Mesenchymal stem cell (in vitro differentiated cells and primary cell): ENCODE measurements around the gene ST6GAL2.

Source experiments
- DNase-seq: peaks from one replicate; pipeline ENCODE4 v3.0.0-alpha.2; 2013
- H2AFZ ChIP-seq: one replicate; pipeline ENCODE4 v1.6.1; 2013; ENCODE audit warnings: low read depth, mild to moderate bottlenecking, control low read depth, inconsistent platforms, low read length, moderate library complexity
- H2AK5ac ChIP-seq: 2 replicates; pipeline ENCODE4 v1.6.1; 2013; ENCODE audit warnings: low read length, moderate library complexity, mild to moderate bottlenecking, inconsistent platforms; ENCODE audit not compliant: severe bottlenecking
- H2BK120ac ChIP-seq: one replicate; pipeline ENCODE4 v1.6.1; 2013; ENCODE audit warnings: low read depth, mild to moderate bottlenecking, inconsistent platforms, low read length, moderate library complexity
- H2BK12ac ChIP-seq, 2 experiments: one replicate each; pipeline ENCODE4 v1.6.1; 2013; ENCODE audit warnings: inconsistent platforms in 2 of 2, low read length in 2 of 2, mild to moderate bottlenecking in 2 of 2, moderate library complexity in 2 of 2, control low read depth in 1 of 2
- H2BK15ac ChIP-seq: one replicate; pipeline ENCODE4 v1.6.1; 2013; ENCODE audit warnings: mild to moderate bottlenecking, low read depth, inconsistent platforms; ENCODE audit not compliant: poor library complexity, severe bottlenecking
- H2BK5ac ChIP-seq: 2 replicates; pipeline ENCODE4 v1.6.1; 2013; ENCODE audit warnings: low read depth, mild to moderate bottlenecking, low read length, control low read depth, inconsistent platforms; ENCODE audit not compliant: poor library complexity, severe bottlenecking
- H3K14ac ChIP-seq, 2 experiments: one replicate each; pipeline ENCODE4 v1.6.1; 2013; ENCODE audit warnings: inconsistent platforms in 2 of 2, low read length in 2 of 2, control low read depth in 1 of 2, mild to moderate bottlenecking in 1 of 2, moderate library complexity in 1 of 2
- H3K18ac ChIP-seq, 2 experiments: one replicate each; pipeline ENCODE4 v1.6.1; 2013; ENCODE audit warnings: inconsistent platforms in 2 of 2, low read length in 2 of 2, control low read depth in 1 of 2, low read depth in 1 of 2, mild to moderate bottlenecking in 1 of 2
- H3K23ac ChIP-seq, 2 experiments: one replicate each; pipeline ENCODE4 v1.6.1; 2013; ENCODE audit warnings: inconsistent platforms in 2 of 2, low read length in 2 of 2, mild to moderate bottlenecking in 2 of 2, moderate library complexity in 2 of 2, control low read depth in 1 of 2
- H3K27ac ChIP-seq: 2 replicates; pipeline ENCODE4 v1.5.1; 2013; ENCODE audit warnings: mild to moderate bottlenecking, moderate library complexity, low read length, control low read depth, inconsistent platforms; ENCODE audit not compliant: poor library complexity, severe bottlenecking
- H3K27me3 ChIP-seq, 2 experiments: 2 replicates each; pipeline versions ENCODE4 v1.6.1 to v1.7.0; 2013; ENCODE audit warnings: low read length in 2 of 2, mild to moderate bottlenecking in 2 of 2, moderate library complexity in 2 of 2, control low read depth in 1 of 2, inconsistent platforms in 1 of 2; ENCODE audit not compliant: control insufficient read depth in 1 of 2, insufficient read depth in 1 of 2
- H3K36me3 ChIP-seq, 2 experiments: 2 replicates each; pipeline versions ENCODE4 v1.6.1 to v1.7.0; 2013; ENCODE audit warnings: low read length in 2 of 2, control low read depth in 1 of 2, inconsistent platforms in 1 of 2, low read depth in 1 of 2, mild to moderate bottlenecking in 1 of 2; ENCODE audit not compliant: insufficient read depth in 2 of 2, control insufficient read depth in 1 of 2
- H3K4ac ChIP-seq, 2 experiments: one replicate each; pipeline ENCODE4 v1.6.1; 2013; ENCODE audit warnings: inconsistent platforms in 2 of 2, low read length in 2 of 2, mild to moderate bottlenecking in 2 of 2, moderate library complexity in 2 of 2, control low read depth in 1 of 2, low read depth in 1 of 2
- H3K4me1 ChIP-seq: 2 replicates; pipeline ENCODE4 v1.6.1; 2013; ENCODE audit warnings: low read depth, low read length, control low read depth; ENCODE audit not compliant: control insufficient read depth, insufficient read depth
- H3K4me2 ChIP-seq: 2 replicates; pipeline ENCODE4 v1.6.1; 2013; ENCODE audit warnings: low read length, mild to moderate bottlenecking, inconsistent platforms; ENCODE audit not compliant: poor library complexity, severe bottlenecking
- H3K4me3 ChIP-seq, 2 experiments: 2 replicates each; pipeline versions ENCODE4 v1.5.1 to v1.7.0; 2013; ENCODE audit warnings: low read length in 2 of 2, mild to moderate bottlenecking in 2 of 2, control low read depth in 1 of 2, low read depth in 1 of 2; ENCODE audit not compliant: insufficient read depth in 1 of 2
- H3K79me1 ChIP-seq: replicated peaks from 2 replicates; pipeline ENCODE4 v1.6.1; 2013; ENCODE audit warnings: mild to moderate bottlenecking, control low read depth, low read length, inconsistent platforms; ENCODE audit not compliant: poor library complexity, severe bottlenecking
- H3K9ac ChIP-seq: 2 replicates; pipeline ENCODE4 v1.7.0; 2013; ENCODE audit warnings: mild to moderate bottlenecking, low read length, moderate library complexity
- H3K9me3 ChIP-seq: 2 replicates; pipeline ENCODE4 v1.7.0; 2013; ENCODE audit warnings: mild to moderate bottlenecking, low read length; ENCODE audit not compliant: control insufficient read depth
- H4K8ac ChIP-seq: one replicate; pipeline ENCODE4 v1.6.1; 2013; ENCODE audit warnings: inconsistent platforms, mild to moderate bottlenecking, low read length, moderate library complexity
- H4K91ac ChIP-seq: one replicate; pipeline ENCODE4 v1.6.1; 2013; ENCODE audit warnings: mild to moderate bottlenecking, low read length, inconsistent platforms
- WGBS: methylation state at CpG from one replicate; pipeline ENCODE4 v1.1.7; 2013; ENCODE audit warnings: mixed read lengths; 5-methylcytosine and 5-hydroxymethylcytosine counted together

Gene ST6GAL2

DNA sequence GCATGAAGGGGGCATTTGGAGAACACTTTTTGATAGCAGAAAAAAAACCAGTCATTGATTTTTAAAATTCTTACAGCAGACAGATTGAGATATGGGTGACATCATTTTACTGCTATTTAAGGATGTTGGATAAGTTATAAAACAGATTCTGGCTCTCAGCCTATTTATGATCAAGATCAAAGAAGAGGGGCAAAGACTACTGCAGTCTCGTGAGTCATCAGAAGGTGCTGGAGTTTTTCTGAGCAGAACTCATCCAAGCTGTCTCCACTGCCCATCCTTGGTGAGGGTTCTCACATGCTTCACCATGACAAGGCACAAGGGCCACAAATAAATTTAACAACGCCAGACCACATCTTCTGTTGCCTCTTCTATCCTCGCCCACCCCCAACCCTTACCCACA is 58.8 kb downstream of the ST6GAL2 start:
- Histone ChIP-seq H3K9ac (no peak overlapping the region), H2AFZ (no peak overlapping the region), H2BK15ac (no peak overlapping the region), H3K79me1 (no peaks in the 10 kb centered on the region), H4K8ac (no peak overlapping the region), H3K4me2 (no peak overlapping the region), H3K27me3 (no peaks in the 10 kb centered on the region), H3K4me3 (no peak overlapping the region), H3K4me1 (peaks cover 3% of the 10 kb centered on the region), H2AK5ac (no peak overlapping the region), H3K9me3 (peaks cover 15% of the 10 kb centered on the region), H2BK5ac (no peak overlapping the region), H3K23ac (no peak overlapping the region), H4K91ac (no peak overlapping the region), H3K18ac (no peak overlapping the region), H2BK12ac (no peak overlapping the region), H3K27ac (no peak overlapping the region), H3K36me3 (peaks cover 0 to 8% of the 10 kb centered on the region in 2 experiments), H2BK120ac (no peak overlapping the region), H3K14ac (no peak overlapping the region), H3K4ac (no peak overlapping the region)
- no peak for DNase-seq
- WGBS: 68% methylated on average over 3 of the region's 3 CpGs

DNA sequence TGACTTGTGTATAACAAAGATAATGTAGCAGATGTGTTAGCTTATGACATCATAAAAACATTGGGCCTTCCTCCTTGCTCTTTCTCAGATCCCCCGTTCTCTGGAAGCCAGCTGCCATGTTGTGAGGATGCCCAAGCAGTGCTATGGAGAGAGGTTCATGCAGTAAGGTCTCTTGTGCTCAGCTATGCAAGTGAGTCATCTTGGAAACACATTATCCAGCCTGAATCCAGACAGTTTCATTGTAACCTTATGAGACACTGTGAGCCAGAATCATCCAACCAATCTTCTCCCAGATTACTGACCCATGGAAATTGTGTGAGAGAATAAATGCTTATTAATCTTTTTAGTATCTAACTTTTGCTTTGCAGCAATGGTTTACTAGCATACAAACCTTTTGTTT is 60.8 kb downstream of the ST6GAL2 start:
- Histone ChIP-seq H3K4me1 (peaks cover 3% of the 10 kb centered on the region), H4K8ac (no peak overlapping the region), H3K14ac (no peak overlapping the region), H3K79me1 (no peaks in the 10 kb centered on the region), H2BK12ac (no peak overlapping the region), H4K91ac (no peak overlapping the region), H2BK120ac (no peak overlapping the region), H3K9me3 (peaks cover 12% of the 10 kb centered on the region), H3K23ac (no peak overlapping the region), H3K4me3 (no peak overlapping the region), H3K4me2 (no peak overlapping the region), H2AFZ (no peak overlapping the region), H2BK15ac (no peak overlapping the region), H2BK5ac (no peak overlapping the region), H3K4ac (no peak overlapping the region), H3K27me3 (no peaks in the 10 kb centered on the region), H2AK5ac (no peak overlapping the region), H3K36me3 (peaks cover 0 to 8% of the 10 kb centered on the region in 2 experiments), H3K18ac (no peak overlapping the region), H3K9ac (no peak overlapping the region), H3K27ac (no peak overlapping the region)
- WGBS: 44% methylated on average over 1 of the region's 1 CpG
- DNase-seq: no peak

DNA sequence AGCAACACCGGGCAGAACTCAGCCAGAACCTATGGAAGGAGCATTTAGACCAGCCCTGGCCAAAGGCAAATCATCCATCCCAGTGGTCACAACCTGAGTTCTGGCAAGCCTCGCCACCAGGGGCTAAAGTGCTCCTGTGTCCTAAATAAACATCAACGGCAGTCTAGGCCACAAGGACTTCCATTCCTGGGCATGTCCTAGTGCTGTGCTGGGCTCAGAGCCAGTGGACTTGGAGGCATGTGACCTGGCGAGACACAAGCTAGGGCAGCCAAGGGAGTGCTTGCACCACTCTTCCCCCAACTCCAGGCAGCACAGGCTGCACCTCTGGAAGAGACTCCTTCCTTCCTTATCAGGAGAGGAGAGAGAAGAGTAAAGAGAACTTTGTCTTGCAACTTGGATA is 69.0 kb downstream of the ST6GAL2 start:
- Histone ChIP-seq H4K91ac (no peak overlapping the region), H3K36me3 (peaks cover 0 to 16% of the 10 kb centered on the region in 2 experiments), H3K18ac (no peak overlapping the region), H3K14ac (no peak overlapping the region), H3K4me2 (no peak overlapping the region), H2BK12ac (no peak overlapping the region), H3K23ac (no peak overlapping the region), H3K4me3 (no peak overlapping the region), H2BK15ac (no peak overlapping the region), H3K4me1 (peaks cover 4% of the 10 kb centered on the region), H3K27me3 (no peaks in the 10 kb centered on the region), H2AFZ (no peak overlapping the region), H3K79me1 (peaks cover 9% of the 10 kb centered on the region), H4K8ac (no peak overlapping the region), H2BK120ac (no peak overlapping the region), H3K9me3 (no peaks in the 10 kb centered on the region), H3K27ac (no peak overlapping the region), H3K9ac (no peak overlapping the region), H2BK5ac (no peak overlapping the region), H3K4ac (no peak overlapping the region), H2AK5ac (no peak overlapping the region)
- 77% methylated on average over 3 of the region's 4 CpGs for WGBS
- no peak for DNase-seq

DNA sequence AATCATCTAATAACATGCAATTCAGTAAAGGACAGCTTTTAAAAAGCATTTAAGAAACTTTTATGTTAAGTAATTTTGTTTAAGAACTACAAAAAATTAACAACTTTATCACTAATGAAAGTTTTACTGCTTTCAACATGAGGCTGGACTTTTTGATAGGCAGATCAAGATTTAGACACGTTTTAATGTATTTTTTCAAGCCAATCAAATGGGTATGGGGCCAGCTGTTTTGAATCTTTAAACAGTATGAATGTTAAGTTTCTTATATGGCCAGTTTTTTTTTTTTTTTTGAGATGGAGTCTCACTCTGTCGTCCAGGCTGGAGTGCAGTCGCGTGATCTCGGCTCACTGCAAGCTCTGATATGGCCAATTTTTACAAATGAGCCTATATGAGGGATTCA is 73.1 kb downstream of the ST6GAL2 start:
- no peak overlapping the region for H3K4me2 ChIP-seq
- H4K91ac ChIP-seq: no peak overlapping the region
- WGBS: 68% methylated on average over 2 of the region's 5 CpGs
- peaks cover 0 to 12% of the 10 kb centered on the region in 2 experiments for H3K36me3 ChIP-seq
- peaks cover 7% of the 10 kb centered on the region for H3K79me1 ChIP-seq
- no peak overlapping the region for H3K27ac ChIP-seq
- H3K9me3 ChIP-seq: no peaks in the 10 kb centered on the region
- H3K4ac ChIP-seq: no peak overlapping the region
- H2BK12ac ChIP-seq: no peak overlapping the region
- H2BK15ac ChIP-seq: no peak overlapping the region
- H3K23ac ChIP-seq: no peak overlapping the region
- DNase-seq: no peak
- H2AFZ ChIP-seq: no peak overlapping the region
- no peak overlapping the region for H2BK120ac ChIP-seq
- H3K27me3 ChIP-seq: no peaks in the 10 kb centered on the region
- no peak overlapping the region for H3K18ac ChIP-seq
- no peak overlapping the region for H2BK5ac ChIP-seq
- H4K8ac ChIP-seq: no peak overlapping the region
- no peak overlapping the region for H2AK5ac ChIP-seq
- H3K9ac ChIP-seq: no peak overlapping the region
- no peak overlapping the region for H3K14ac ChIP-seq
- peaks cover 1% of the 10 kb centered on the region for H3K4me1 ChIP-seq
- H3K4me3 ChIP-seq: no peak overlapping the region
